Glomerular endothelial cell (primary cell): ENCODE results near the gene VPREB3. TPM values are rescaled to one million over a fixed set of nuclear protein-coding genes. Genes with fewer than 3 reads are reported as not detected.

Source experiments
- DNase-seq: peaks from one replicate; pipeline ENCODE4 v3.0.0-alpha.2; 2011; ENCODE audit warnings: low read depth, low spot score; ENCODE audit errors: extremely low read depth
- total RNA-seq: library from RNA; depleted of rRNA; stranded (reverse); fragments of >200 nt; gene quantifications from 2 replicates; pipeline ENCODE4 v1.2.3, GENCODE V29; 2015

The VPREB3 gene
- total RNA-seq, result not detected in 2 replicates

GRCh38 chr22:23754220-23754919 is at the start of gene VPREB3:
Gene VPREB3, minus strand, starts transcription at chr22:23754425. Its CDS starts 62 bp downstream, at chr22:23754363.
- no peak for DNase-seq

- no peak for DNase-seq
Measured at GRCh38 chr22:23803001-23803819, 49.0 kb upstream of the VPREB3 start.

- DNase-seq, result no peak
Measured at GRCh38 chr22:23801886-23802377, 47.7 kb upstream of the VPREB3 start.

GRCh38 chr22:23801238-23801821 is 47.1 kb upstream of the VPREB3 start:
- DNase-seq, result no peak

- no peak for DNase-seq
Measured at GRCh38 chr22:23800297-23801237, 46.3 kb upstream of the VPREB3 start.

- DNase-seq, result no peak
Measured at GRCh38 chr22:23796461-23796860, 42.2 kb upstream of the VPREB3 start.

- DNase-seq, result no peak
Measured at GRCh38 chr22:23793326-23793725, 39.1 kb upstream of the VPREB3 start.

- no peak for DNase-seq
Measured at GRCh38 chr22:23791738-23792645, 37.8 kb upstream of the VPREB3 start.

- DNase-seq, result no peak
Measured at GRCh38 chr22:23790819-23791737, 36.9 kb upstream of the VPREB3 start.

- no peak for DNase-seq
Measured at GRCh38 chr22:23789638-23790037, 35.4 kb upstream of the VPREB3 start.

- no peak for DNase-seq
Measured at GRCh38 chr22:23789121-23789520, 34.9 kb upstream of the VPREB3 start.

GRCh38 chr22:23787910-23788309 is 33.7 kb upstream of the VPREB3 start:
- no peak for DNase-seq

- DNase-seq, result no peak
Measured at GRCh38 chr22:23787600-23787896, 33.3 kb upstream of the VPREB3 start.

GRCh38 chr22:23786752-23787599 is 32.8 kb upstream of the VPREB3 start, which contains the start of gene SMARCB1:
Gene SMARCB1, plus strand, starts transcription at chr22:23786966. Its CDS starts 204 bp downstream, at chr22:23787170.
- no peak for DNase-seq

- DNase-seq, result no peak
Measured at GRCh38 chr22:23786261-23786710, 32.1 kb upstream of the VPREB3 start.

- no peak for DNase-seq
Measured at GRCh38 chr22:23784215-23784732, 30.0 kb upstream of the VPREB3 start.
